ENCODE results near the gene ST14. TPM values are rescaled to one million over a fixed set of nuclear protein-coding genes. Genes with fewer than 3 reads are reported as not detected.

The ST14 gene
- total RNA-seq, 1 experiment from 2014 or later = not detected

DNA sequence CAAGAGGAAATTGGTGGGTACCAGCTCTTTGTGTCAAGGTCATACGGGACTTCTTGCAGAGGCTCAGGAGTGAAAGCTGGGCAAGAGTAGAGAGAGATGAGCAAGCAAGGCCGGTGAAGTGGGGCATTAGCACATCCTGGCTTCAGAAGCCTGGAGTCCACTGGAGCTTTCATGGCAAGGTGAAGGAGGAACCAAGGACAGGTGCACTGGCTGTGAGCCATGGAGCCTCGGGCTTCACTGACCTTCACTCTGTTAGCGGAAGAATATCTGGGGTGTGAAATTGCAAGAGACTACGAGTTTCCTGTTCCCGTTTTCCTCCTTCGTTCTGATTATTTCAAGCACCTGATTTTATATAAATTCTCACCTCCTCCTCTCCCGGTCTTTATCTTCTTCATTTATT lies 25.9 kb upstream of the ST14 start:
- no peak for DNase-seq (ENCODE audit: low spot score)

DNA sequence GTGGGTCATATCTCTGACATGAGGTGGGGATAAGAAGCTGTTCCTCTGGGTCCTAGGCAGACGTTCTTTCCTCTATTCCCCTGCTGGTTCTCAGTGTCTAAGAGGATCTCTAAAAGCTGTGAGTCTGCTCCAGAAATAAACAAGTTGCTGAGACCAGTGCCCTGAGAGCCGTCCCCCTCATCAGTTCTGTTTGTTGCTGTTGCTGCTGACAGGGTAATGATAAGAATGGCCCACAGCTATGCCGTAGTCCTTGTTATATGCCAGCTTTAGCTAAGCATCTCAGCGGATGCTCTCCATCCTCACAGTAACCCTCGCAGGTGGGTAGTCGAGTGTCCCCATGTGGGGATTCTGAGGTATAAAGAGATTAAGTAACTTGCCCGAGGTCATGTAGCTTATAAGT lies 23.5 kb upstream of the ST14 start:
- no peak for DNase-seq (ENCODE audit: low spot score)

DNA sequence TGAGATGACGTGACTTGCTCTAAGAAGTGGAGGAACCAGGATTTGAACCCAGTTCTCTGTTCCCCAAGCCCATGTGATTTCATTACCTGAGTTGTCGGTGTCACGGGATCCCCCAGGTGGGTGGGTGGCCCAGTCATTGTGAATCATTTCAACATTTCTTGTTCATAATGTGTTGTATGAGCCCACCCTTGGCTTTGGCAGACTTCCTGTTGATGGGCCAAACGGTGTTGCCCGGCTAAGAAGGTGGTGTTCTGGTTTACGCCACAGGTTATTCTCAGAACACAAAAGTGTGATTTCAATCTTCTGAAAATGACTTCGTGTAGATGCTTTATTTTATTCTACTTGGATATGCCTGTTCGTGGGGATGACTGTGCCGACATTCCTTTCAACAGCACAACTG lies 21.6 kb upstream of the ST14 start:
- no peak for DNase-seq (ENCODE audit: low spot score)

DNA sequence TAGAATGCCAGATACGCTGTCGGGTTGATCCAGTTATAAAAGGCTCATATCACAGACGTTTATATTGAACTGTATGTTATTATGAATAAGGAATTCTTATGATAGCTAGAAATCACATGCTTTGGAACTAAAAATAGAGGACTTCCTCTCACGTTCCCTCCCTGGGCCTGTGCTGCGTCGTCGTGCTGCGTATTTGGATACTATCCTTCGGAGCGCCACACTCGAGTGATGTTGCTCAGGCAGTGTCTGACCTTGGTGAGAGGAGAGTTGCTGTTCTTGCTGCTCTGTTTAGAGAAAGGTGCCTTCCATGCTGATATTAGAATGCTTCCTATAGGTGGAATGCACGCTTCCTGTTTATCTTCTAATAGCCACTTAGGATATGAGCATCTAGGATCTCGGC lies 20.2 kb upstream of the ST14 start:
- no peak for DNase-seq (ENCODE audit: low spot score)

DNA sequence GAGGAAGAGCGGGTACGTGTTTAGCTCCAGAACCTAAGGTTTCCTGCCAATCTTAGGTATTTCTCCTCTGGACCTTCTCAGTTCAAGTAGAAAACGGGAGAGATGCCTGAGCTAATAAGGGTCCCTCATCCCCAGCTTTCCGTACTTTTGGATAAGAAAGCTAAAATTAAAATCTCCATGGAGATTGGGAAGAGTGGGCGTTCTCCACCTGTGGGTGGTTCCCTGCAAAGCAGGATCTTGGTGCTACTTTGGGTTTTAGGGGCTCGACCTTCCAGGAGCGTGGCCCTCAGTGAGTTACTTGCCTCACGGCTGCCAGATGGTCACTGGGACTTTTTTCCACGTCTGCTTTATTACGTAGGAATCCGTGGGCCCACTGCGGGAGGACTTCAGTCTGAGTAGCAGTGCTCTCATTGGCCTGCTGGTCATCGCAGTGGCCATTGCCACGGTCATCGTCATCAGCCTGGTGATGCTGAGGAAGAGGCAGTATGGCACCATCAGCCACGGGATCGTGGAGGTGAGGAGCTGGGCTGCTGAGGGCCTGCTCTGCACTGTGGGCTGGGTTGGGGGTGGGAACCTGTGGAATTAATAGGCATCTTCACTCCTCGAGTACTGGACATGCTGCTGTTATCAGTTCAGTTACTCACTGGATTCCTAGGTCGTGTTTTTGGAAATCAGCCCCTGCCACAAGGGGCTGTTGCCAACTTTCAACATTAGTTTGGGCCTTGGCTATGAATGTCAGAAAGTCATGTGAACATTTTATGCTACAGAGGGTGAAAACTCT lies 17.8 kb upstream of the ST14 start:
- DNase-seq (ENCODE audit: low spot score) = no peak

DNA sequence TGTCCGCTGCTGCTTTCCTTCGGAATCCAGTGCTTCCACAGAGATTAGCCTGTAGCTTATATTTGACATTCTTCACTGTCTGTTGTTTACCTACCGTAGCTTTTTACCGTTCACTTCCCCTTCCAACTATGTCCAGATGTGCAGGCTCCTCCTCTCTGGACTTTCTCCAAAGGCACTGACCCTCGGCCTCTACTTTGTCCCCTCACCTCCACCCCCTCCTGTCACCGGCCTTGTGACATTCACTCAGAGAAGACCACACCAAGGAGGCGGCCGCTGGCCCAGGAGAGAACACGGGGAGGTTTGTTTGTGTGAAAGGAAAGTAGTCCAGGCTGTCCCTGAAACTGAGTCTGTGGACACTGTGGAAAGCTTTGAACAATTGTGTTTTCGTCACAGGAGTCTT lies 15.4 kb upstream of the ST14 start:
- DNase-seq (ENCODE audit: low spot score) = no peak

DNA sequence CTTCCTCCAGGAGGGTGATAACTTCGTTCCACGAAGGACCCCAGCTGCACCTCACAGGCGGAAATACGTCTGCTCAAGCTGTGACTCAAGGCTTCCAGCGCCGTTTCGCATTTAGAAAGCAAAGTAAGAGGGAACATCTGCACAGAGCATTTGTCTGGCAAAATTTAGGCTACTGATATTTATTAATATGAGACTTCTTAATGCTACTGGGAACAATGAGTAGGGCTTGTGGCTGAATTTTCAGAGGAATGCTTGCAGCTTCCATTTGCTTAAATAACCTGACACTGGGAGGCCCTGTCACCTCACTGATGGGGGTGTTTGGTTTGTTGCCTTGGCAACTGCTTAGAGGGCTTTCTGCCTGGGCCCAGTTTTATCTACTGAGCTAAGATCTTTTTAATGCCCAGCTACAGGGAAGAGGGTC lies 14.7 kb upstream of the ST14 start:
- DNase-seq (ENCODE audit: low spot score) = no peak

DNA sequence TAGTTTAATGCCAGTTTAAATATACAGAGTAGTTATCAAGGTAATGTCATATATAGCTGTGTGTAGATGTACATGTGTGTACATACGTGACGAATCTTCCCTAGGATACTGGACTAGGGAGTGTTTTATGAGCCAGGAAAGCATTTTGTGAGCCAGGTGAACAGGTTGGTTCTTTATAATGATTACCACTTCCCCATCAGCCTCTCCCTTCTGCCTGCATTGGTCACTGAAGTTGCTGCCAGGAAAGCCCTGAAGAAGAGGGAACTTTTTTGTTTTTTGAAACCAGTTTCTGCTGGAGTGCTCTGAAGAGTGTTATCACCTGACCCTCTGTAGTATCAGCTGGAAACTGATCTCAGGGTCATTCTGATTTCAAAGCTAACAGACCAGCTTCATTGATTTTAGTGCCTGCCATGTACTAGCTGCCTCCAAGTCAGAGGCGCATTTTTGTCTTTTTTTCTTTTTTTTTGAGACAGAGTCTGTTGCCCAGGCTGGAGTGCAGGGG lies 14.2 kb upstream of the ST14 start:
- no peak for DNase-seq (ENCODE audit: low spot score)

DNA sequence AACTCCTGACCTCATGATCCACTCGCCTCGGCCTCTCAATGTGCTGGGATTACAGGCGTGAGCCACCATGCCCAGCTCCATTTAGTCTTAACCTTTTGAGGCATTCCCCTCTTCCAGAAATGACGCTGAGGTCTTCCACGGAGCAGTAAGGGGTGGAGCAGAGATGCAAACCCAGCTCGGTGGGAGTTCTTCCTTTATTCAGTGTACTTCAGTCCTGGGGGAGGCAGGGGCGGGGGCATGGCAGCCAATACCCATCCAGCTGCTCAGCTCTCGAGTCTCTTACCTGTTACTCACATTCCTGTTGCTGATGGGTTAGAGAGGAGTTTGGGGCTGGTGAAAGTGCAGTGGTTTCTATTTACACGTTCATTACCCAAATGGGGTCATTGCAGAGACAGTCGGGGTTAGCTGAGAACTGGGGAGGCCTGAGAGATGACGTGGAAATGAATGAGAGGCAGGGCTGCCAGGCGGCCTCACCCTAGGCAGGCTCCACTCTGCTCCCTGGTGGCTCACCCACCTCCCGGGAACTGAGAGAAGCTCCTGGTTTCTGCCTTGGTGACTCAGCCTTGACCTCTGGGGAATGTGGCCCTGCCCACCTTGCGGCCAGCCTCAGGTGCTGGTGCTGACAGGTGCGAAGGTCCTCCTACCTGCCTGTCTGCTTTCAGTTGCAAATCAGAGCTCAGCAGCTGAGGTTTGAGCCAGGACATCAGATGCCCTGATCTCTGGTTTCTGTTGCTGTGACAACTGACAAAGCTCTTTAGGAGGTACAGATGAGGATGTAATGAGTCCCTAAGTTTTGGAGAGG lies 13.4 kb upstream of the ST14 start:
- peak; percentile 46 for DNase-seq (ENCODE audit: low spot score)

DNA sequence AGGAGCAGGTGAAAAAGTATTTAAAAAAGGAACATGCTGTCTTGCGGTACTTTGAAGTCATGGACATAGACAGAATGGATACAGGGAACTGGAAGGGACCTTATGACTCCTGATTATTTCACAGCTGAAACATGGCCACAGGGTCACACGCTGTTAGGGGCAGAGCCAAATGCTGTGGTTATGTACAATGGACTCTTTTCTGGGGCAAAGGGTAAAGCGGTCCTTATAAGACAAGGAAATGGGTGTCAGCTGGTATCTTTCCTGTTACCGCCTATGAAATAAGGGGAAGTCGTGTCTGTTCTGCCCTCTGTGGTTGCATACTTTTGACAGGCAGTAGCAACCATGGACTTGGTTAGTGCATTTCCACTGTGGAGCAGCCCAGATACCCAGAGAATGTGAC lies 12.8 kb upstream of the ST14 start:
- DNase-seq (ENCODE audit: low spot score) = no peak

DNA sequence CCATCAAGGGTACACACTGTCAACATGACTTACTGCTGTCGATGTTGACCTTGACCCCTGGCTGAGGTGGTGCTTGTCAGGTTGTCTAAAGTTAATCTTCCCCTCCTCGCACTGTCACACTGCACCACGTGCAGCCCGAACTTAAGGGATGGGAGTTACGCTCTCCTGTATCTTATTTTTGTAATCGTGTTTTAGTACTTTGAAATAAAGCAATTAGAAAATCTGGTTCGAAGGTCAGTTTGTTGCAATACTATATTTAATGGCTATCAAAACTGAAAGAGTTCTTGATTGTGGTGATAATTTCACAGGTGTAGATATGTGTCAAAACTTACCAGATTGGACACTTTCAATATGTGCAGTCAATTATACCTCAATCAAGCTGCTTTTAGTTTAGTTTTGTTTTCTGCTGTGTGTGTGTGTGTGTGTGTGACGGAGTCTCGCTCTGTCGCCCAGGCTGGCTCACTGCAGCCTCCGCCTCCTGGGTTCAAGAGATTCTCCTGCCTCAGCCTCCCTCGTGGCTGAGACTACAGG lies 10.7 kb upstream of the ST14 start:
- DNase-seq (ENCODE audit: low spot score) = no peak

DNA sequence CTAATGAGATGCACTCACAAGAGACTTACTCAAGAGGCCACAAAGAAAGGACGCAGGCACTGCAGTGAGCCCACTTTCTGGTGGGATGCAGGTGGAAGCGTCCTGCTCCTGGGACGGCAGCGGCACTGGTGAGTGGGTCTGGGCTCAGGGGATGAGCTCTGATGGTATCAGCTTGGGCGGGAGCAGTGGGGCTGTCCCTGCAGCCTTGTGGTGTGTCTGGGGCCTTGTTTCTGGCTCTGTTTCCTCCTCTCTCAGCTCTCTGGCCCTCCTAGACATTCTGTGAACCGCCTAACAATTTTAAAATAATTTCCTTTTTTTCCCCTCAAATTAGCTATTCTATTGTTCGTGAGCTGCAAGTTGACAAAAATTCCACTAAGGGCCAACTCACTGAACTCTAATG lies 8.8 kb upstream of the ST14 start:
- DNase-seq (ENCODE audit: low spot score) = no peak

DNA sequence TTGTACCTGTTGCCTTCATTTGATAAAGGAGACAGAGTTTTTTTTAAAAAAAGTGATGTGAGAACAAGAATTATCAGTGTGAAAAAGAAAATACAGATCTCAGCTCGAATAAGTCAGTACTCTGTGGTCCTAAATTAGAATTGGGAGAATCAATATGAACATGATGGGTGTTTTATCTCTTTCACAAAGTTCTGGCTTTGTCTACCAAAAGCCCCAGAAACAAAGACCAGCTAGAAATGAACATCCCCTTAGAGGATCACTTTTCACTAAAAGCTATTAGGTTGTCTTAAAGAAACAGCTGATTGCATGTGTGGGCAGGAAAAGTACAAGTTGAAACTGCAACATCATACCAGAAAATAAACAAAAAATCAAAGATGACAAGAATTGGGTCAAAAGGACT lies 8.4 kb upstream of the ST14 start:
- no peak for DNase-seq (ENCODE audit: low spot score)

DNA sequence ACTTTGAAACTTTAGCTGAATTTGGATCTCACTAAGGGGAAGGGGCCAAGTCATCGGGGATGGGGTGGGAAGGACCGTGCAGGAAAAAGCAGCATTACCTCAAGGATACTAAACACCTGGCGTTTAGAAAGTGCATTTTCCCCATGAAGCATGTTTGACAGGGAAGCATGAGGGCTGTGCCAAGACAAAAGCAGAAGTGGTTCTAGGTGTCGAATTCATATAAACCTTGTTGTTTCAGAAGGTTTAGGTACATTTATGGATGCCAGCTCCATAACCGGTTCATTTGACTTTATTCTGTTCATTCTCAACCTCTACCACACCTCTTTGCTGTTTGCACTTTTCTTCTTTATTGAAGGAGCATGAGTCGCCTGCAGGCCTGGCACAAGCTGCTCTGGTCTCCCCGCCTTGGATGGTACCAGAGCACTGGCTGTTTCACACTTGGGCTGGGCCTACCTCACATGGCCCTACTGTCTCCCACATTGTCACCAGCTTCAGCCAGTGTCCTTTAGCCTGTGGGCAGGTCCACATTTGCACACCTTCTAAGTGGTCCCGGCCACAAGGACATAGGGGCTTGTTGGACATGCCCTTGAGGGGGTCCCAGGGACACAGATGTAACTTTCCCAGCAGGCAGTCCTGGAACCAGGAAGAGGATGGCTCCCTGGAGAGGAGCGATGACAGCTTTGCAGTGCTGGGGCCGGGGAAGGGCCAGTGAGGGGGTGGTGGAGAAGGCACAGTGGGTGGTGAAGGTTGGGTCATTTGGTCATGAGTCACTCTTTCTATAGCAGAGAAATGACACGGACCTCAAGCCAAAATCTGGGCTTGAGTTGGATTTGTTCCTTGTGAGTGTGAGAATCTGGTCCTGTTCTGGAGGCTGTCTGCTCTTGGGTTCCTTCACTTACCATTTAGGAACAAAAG lies 3.2 kb upstream of the ST14 start:
- DNase-seq (ENCODE audit: low spot score) = peak; percentile 71

DNA sequence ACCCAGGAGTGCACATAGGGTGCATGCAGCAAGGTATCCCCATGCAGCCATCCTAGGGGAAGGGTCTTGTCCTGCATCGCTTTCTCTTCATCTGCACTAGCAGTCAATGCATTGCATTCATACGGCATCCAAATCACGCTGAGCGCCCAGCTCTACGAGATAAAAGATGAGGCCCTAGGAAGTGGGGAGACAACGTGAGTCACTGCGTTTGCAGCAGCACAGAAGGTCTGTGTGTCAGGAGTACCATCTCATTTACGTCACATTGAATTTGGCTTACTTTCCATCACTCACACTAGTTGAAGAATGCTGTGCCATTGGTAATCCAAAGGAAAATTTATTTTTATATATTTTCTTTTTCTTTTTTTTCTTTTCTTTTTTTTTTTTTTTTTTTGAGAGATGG lies 2.5 kb upstream of the ST14 start:
- DNase-seq (ENCODE audit: low spot score) = peak; percentile 72

DNA sequence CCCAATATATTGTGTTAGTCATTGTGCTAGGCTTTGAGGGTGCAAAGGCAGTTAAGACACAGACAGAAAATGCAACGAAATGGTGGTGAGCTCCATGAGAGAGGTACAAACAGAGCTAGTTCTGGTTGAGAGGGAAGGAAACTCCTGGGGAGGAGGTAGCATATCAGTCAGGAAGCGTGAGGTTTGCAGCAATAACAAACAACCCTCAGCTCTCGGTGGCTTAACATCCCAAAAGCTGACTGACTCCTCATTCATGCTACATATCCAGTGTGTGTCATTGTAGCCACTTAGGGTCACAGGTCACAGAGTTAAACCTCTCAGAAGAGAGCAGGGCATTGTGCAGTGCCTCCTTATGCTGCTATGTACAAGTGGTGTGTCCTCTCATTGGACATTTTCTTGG lies 1.7 kb upstream of the ST14 start:
- DNase-seq (ENCODE audit: low spot score) = no peak

DNA sequence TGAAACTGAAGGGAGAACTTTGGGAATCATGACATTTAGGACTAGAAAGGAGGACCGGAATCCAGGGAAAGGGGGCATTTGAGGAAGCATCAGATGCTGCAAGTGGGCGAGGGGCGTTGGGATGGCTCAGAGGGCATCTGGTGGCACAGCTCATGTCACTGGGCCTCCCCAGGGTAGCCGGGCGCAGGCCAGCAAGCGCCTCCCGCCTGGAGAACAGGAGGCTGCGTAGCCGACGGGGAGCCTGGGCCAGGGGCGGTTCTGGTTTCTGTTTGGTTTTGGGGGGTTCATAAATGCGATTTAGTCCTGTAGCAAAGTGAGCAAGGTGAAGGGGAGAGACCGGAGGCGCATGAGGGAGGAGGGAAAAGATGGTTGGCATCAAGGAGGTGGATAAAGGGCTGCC lies 443 bp upstream of the ST14 start:
- DNase-seq (ENCODE audit: low spot score) = no peak

DNA sequence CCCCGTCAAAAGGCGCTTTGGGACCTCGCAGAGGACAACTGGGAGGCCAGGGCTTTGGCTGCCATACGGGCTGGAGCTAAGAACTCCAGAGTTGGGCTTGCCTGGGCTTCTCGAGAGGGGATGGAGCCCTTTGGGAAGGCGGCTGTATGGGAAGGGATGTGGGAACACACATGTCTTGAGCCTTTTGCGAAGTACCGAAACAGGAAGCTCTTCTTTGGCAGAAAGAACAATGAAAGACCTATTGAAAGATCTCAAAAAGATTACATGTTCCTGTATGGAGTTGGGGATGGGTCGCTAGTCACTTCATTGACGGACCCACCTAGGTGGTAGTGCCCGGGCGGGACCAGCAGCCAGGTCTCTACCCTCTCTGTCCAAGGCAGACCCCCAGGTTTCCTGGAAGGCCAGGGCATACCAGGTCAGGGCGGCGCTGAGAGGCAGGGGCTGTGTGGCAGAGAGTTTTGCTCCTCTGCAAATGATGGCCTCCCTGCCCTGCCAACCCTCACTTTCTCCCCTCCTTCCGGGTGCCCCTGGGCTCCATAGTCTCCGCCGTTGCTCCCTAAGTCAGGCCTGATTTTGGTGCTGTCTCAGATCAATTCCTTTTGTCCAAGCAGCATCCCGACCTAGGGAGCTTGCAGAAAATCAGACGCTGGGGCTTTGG lies 1.0 kb downstream of the ST14 start:
- no peak for DNase-seq (ENCODE audit: low spot score)

DNA sequence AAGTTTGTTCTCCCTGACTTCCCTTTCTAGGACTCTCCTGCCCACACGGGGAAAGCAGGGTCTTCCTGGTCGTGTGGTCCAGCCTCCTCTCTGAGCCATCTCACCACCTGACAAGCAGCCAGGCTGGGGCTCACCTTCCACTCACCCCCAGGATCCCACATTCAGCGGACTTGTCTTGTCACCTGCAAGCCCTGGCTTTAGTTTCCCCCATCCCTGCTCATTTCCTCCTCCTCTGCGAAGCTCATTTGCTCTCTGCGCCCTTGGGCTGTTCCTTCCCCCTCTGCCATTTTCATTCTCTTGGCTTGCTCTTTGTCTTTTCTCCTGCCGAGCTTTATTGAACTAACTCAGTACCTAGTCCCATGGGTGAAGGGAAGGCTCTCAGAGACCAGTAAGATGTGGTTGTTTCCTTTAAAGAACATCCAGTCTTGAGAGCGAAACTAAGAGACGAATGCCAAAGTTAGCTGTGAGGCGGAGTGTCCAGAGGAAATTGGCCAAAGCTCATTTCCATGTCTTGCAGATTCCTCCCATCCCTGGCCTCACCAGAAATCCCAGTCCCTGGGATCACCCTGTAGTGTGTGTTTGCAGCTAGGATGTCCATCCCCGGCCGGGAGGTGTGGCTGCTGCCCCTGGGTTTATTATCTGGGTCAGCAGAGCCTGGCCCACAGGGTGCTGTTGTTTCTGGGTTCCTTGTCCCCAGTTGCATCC lies 2.0 kb downstream of the ST14 start:
- no peak for DNase-seq (ENCODE audit: low spot score)

DNA sequence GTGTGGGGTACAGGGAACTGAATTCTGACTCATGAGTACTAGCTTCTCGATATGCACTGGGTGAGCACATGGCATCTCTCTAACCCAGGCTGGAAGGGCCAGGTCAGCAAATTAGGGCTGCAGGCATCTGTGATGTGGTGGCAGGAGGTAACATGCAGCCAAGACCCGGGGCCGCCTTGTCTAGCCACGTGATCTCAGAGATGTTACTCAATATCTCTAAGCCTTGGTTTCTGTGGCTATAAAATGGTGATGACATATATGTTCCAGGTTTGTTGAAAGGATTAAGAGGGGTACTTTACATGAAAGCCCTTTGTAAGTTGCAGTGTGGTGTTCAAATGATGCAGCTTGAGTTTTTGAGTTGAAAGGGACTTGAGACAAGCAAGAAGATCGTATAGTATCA lies 3.2 kb downstream of the ST14 start:
- DNase-seq (ENCODE audit: low spot score) = no peak

Data from A172 (cell line).